LHCN-M2 (cell line): ENCODE results near the gene KCNK10. TPM values are rescaled to one million over a fixed set of nuclear protein-coding genes. Genes with fewer than 3 reads are reported as not detected.

ENCODE experiments used
- DNase-seq: peaks from one replicate; pipeline ENCODE4 v3.0.0-alpha.2; 2012; ENCODE audit warnings: low read depth
- polyA plus RNA-seq: library from polyadenylated mRNA; unstranded; fragments of >200 nt; gene quantifications from one replicate; pipeline ENCODE4 v1.2.1, GENCODE V29; 2012; ENCODE audit warnings: missing spikeins
- total RNA-seq: library from RNA; depleted of rRNA; stranded (reverse); fragments of >200 nt; gene quantifications from 2 replicates; pipeline ENCODE4 v1.2.3, GENCODE V29; 2014; rRNA removed

KCNK10 gene, protein sequence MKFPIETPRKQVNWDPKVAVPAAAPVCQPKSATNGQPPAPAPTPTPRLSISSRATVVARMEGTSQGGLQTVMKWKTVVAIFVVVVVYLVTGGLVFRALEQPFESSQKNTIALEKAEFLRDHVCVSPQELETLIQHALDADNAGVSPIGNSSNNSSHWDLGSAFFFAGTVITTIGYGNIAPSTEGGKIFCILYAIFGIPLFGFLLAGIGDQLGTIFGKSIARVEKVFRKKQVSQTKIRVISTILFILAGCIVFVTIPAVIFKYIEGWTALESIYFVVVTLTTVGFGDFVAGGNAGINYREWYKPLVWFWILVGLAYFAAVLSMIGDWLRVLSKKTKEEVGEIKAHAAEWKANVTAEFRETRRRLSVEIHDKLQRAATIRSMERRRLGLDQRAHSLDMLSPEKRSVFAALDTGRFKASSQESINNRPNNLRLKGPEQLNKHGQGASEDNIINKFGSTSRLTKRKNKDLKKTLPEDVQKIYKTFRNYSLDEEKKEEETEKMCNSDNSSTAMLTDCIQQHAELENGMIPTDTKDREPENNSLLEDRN
- not detected in 2 replicates for total RNA-seq
- not detected for polyA plus RNA-seq

DNA sequence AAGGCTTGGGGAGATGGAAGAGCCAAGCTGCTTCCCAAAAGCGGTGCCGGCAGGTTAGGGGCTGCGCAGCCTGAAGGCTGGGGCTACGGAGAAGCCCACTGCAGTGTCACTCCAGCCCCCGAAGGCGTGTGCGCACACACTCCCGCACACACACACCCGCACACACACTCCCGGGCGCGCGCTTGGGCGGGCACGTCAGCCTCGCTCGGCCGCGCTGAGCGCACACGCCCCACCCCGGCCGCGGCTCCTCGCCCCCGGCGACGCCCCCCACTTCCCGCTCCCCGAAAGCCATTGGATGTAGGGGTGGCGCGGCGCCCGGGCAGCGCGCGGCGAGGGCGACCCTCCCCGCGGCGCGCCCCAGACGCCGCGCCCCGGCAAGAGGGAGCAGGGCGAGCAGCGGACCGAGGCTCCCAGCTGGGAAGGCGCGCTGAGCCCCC is at the start of gene KCNK10:
Gene KCNK10 (minus strand): TSS at position 184 of the 437 bp plus-strand sequence. CDS start 471 bp downstream, outside the sequence.
- DNase-seq, result no peak

DNA sequence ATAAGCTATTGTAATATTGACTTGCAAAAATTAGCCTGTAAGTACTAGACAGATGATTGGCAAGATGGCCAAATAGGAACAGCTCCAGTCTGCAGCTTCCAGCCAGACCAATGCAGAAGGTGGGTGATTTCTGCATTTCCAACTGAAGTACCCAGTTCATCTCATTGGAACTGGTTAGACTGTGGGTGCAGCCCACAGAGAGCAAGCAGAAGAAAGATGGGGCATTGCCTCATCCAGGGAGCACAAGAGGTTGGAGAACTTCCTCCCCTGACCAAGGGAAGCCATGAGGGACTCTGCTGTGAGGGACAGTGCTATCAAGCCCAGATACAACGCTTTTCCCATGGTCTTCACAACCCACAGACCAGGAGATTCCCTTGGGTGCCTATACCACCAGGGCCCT is 46.4 kb upstream of the KCNK10 start:
- DNase-seq, result no peak

DNA sequence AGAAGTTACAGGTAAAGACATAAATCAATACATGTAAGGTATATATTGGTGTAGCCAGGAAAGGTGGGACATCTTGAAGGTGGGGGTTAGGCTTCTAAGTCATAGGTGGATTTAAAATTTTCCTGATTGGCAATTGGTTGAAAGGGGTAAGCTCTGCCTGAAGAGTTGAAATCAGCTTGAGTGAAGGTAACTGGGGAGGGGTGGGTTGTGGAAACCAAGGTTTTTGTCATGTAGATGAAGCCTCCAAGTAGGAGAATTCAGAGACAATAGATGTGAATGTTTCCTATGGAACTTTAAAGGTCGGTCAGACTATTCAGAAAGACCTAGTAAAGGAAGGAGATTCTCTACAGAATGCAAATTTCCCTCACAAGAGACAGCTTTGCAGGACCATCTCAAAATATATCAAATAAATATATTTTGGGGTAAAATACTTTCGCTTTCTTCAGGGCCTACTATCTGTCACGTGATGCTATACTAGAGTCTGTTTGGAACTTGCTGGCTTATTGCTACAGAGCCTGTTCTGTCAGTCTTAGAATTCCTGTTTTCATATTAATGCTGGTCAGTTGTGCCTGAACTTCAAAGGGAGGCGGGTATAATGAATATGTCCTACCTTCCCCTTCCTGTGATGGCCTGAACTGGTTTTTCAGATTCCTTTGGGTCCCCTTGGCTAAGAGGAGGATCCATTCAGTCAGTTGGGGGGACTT is 41.8 kb upstream of the KCNK10 start:
- no peak for DNase-seq

DNA sequence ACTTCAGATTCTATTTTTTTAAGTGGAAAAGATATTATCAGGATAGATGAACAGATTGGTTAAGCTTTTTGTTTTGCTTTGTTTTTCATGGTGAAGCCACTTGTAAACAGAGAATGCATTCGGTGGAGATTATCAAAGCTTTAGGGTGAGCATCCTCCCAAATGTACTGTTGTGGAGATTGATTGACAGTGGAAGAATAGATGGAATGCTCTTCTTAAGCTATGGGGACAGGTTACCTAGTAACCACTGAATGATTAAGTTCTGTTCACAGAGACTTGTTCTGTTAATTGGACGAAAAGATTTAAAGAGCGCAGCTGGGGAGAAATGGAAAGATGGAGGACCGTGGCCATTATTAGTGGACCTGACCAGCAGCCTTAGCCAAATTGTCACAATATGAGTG is 40.6 kb upstream of the KCNK10 start:
- no peak for DNase-seq

DNA sequence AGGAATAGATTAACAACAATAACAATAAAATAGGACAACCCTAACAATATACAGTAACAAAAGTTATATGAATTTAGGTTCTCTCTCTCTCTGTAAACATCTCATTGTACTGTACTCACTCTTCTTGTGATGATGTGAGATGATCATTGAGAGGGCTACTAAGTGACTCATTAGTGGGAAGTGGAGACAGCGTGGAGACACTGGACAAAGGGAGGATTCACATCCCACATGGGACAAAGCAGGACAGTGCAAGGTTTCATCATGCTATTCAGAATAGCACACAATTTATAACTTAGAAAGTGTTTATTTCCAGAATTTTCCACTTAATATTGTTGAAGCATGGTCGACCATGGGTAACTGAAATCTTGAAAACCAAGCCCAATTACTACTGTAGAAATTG is 36.4 kb upstream of the KCNK10 start:
- no peak for DNase-seq

DNA sequence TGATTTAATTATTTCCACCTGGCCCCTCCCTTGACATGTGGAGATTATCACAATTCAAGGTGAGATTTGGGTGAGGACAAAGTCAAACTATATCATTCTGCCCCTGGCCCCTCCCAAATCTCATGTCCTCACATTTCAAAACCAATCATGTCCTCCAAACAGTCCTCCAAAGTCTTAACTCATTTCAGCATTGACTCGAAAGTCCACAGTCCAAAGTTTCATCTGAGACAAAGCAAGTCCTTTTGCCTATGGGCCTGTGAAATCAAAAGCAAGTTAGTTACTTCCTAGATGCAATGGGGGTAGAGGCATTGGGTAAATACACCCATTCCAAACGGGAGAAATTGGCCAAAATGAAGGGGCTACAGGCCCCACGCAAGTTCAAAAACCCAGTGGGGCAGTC is 31.3 kb upstream of the KCNK10 start:
- DNase-seq, result no peak

DNA sequence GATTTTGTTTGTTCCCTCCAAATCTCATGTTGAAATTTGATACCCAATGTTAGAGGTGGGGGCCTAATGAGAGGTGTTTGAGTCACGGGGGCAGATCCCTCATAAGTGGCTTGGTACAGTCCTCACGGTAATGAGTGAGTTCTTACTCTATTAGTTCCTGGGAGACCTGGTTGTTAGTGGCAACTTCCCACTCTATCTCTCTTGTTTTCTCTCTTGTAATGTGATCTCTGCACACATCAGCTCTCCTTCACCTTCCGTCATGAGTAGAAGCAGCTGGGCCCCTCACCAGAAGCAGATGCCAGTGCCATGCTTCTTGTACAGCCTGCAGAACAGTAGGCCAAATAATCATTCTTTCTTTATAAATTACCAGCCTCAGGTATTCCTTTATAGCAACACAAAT is 29.6 kb upstream of the KCNK10 start:
- DNase-seq, result peak; percentile 16

DNA sequence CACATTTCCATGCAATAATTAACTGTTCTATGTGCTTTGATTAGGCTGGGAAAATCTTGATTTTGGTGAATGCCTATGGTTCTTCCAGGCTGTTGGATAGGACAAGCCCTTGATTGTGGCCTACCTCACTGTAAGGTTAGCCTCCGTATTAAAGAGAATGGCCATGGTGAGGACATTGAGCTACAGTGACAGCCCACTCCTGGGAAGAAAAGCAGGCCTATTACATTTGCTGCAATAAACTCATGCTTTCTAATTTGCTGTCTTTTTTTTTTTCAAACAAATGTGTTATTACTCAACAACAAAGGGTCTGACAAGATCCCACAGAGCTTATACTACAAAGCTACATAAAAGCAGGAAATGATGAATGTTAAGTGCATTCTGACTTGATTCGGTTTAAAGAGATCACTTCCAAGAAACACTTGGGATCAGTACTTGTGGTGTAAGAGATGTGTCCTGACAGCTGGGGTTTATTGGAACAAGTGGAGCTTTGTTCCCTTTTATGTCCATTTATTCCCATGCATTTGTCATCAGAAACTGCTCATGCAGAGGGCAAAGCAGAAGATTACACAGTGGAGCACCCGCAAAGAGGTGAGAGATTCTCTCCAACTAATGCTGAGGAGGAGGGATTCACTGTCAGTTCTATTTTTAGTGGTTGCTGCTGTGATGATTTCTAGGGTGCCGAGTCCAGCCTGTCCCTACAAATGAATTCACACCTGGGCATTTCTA is 29.1 kb upstream of the KCNK10 start:
- DNase-seq, result peak; percentile 79

DNA sequence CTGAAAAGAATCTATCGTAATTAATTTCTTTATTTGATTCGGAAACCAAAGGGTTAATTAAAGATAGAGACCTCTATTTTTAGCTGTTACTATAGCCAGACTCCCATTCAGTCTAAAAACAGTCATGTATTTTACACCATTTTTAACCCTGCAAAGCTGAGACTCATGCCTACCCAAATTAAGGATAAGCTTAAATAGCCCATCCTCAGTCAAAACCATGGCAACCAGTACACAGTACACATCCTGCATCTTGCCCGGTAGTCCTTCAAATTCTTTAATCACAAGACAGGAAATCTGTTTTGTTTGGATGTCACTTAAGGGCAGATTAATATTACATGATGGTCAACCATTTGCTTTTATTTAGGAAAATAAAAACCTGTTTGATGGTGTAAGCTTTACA is 25.5 kb upstream of the KCNK10 start:
- DNase-seq, result peak; percentile 3

DNA sequence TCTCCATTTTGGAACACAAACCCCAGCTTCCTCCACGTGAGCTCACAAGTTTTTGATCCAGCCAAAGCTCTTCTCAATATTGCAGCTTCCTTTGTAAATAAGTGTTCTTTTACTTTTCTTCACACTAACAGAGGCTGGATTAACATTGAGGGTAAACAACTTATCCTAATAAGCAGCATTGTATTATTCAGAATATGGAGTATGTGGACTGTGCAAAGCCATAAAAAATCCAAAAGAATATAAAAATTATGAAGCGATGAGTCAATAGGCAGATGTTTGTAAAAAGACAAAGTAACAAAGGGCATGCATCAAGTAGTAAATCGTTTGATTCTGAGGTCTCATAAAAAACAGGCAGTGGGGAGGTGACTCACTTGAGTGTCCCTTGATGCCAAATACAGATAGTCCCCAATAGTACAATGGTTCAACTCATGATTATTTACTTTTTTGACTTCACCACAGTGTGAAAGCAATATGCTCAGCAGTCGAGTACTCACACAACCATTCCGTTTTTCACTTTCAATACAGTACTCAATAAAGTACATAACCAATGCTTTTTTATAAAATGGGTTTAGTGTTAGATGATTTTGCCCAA is 23.1 kb upstream of the KCNK10 start:
- peak; percentile 43 for DNase-seq

DNA sequence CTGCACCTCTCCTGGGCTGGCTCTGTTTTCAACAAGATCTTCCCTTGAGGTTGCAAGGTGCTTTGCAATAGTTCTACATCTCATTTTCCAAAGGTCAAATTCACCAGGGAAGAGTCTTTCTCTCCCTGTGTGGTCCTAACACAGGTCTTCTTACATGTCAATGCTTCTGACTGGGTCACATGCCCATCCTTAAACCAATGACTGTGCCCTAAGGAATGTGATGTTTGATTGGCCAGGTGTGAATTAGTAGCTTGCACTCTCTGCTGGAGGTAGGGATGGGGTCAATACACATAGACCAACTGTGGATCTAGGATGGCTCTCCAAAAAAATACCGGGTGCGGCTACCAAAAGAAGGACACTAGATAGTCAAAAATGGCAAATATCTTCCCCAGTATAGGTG is 19.9 kb upstream of the KCNK10 start:
- no peak for DNase-seq

DNA sequence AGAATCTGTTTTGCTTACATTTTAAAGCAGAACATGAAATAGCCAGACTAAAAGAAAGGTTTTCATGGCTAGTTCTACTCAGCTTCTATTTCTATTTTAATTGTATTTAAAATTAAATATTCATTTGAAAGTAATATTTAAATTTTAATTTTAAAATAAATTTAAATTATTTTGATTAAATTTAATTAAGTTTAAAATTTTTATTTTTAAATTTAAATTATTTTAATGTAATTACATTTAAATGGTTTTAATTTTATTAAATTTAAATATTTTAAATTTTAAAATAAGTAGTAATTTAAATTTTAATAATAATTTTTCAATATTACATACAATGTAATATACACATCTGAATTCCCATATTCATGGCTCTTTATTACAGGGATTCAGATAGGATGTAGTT is 17.3 kb upstream of the KCNK10 start:
- DNase-seq, result no peak

DNA sequence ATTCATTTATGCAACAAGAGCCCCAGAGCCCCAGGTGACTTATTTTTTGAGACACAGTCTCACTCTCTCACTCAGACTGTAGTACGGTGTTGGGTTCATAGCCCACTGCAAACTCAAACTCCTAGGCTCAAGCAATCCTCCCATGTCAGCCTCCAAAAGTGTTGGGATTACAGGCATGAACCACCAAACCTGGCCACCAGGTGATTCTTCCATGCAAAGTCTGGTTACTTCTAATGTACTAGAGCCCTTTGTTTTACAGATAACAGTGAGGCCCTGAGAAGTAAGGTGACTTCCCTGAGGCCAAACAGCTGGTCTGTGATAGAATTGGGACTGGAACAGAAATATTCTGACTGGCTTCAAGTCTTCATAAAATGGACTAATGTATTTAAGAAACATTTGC is 10.0 kb upstream of the KCNK10 start:
- no peak for DNase-seq

DNA sequence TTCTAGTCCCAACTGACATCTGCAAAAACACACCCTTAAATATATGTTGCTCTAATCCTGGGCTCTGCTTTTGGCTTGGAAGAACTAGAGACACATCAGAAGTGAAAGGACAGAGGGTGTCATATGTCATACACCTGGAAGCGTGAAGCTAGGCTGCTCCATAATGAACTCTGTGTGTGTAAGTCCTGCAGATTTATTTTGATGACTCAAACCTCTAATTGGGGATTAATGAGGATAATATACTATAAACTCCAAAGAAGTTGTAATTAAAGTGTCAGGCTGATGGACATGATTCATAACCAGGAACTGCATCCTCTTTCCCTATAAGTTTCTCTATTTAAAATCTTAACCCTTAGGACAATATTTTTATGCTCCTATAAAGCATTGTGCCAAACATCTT is 4.4 kb upstream of the KCNK10 start:
- DNase-seq, result no peak

DNA sequence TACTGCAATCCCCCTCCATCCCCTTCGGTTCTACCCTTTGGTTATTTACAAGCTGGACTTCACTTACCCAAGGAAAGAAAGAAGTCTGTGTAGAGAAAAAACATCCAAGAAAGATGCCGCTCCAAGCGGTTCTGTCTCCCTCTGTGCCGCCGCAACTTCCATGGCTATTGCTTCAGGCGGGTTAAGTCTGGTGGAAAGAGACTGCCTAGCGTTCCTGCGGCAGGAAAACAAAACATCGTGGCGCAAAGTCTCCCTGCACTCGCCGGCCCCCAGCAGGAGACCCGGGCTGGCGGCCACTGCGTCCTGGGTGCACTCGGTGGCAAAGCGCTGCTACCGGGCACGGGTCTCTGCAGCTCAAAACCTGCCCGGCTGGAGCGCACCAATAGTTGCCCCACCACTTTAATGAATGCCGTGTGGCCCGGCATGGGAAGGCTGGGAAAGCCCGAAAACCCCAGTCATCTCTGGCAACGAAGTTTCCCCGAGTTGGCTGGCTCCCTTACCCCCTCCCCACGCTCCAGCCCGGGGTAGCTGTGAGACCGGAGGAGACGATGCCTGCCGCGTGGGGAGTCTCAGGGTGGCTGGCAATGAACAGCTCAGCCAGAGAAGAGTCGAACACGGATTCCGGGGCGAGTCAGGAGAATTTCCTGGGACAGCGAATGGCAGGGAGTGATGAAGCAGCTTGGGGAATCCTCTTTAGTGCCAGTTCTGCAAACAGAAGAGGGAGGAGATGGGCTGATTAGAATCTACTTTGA is 3.5 kb upstream of the KCNK10 start:
- no peak for DNase-seq

DNA sequence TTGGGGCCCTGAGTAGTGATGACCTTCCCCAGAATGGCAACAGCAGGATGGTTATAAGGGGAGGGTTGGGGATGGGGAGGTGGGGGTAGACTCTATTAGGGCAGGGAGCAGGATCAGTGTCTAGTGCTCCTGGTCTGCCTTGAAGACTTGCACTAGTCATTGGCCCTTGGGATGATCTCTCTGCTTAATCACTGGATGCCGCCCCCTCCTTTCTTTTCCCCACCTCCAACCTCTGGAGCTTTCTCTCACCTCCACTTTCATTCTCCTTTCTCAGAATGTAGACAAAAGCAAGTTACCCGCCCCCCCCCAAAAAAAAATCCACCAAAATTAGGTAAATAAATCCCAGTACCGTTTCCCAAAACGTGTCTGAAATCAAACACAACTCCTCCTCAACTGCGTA is 2.8 kb upstream of the KCNK10 start:
- DNase-seq, result no peak

DNA sequence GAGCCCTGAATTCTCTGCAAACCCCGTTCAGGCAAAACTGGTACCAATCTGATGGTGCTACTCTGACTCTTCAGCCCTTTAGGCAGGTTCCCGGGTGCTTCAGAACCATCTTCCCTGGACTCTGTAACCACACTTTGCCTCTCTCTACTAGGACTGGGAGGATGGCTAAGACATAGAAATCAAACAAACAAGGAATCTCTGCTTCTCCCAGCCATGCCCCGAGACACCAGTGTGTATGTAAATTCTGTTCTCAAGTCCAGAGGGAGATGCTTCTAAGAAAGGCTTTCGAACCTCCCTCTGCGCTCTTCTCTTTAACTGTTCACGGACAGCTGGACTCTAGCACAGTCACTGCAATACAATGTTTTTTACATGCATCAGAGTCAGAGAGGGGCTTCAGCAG is 1.9 kb upstream of the KCNK10 start:
- DNase-seq, result no peak

DNA sequence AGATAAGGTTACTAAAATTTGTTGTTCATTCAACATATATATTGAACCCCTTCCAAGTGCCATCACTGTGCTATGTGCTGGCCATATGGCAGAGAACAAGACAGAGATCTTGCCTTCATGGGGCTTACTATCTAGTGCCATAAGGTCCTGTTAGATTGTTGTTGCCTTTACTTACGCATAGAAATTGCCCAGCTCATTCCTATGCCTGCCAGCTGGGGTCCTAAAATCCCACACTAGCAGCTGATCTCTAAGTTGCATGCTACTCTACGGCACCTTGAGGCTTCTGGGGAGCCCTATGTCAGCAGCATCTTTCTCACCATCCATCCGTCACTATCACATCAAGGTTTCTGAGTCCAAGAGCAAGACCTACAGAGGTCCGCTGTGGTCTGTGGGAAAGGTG is 1.4 kb upstream of the KCNK10 start:
- DNase-seq, result no peak

DNA sequence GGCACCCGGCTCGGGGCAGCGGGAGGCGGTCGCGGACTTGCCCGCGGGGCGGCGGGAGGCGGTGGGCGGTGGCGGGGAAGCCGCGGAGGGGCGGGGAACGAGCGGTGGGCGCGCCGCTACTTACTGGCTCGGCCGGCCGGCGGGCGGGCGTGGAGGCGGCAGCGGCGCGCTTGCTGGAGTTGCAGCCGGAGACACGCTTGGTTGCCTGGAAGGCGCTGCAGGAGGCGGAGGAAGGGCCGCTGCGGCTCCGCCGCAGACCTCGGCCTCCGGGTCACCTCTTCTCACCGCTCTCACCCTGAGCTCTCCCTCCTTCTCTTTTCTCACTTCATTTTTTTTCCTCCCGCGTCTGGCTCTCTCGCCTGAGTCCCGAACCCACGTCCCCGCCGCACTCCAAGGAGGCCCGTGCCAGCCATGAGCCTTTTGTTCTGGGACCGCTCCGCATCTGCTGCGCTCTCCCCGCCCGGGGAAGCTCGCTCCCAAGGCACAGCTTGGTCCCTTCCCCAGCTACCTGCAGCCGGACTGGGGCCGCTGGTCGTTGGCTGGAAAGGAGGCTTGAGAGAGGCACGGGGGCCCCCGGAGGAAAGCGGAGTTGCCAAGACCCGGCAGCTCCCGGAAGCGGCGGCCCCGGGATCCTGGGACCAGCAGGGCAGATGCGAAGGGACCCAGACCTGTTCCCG is 592 bp upstream of the KCNK10 start:
- no peak for DNase-seq

DNA sequence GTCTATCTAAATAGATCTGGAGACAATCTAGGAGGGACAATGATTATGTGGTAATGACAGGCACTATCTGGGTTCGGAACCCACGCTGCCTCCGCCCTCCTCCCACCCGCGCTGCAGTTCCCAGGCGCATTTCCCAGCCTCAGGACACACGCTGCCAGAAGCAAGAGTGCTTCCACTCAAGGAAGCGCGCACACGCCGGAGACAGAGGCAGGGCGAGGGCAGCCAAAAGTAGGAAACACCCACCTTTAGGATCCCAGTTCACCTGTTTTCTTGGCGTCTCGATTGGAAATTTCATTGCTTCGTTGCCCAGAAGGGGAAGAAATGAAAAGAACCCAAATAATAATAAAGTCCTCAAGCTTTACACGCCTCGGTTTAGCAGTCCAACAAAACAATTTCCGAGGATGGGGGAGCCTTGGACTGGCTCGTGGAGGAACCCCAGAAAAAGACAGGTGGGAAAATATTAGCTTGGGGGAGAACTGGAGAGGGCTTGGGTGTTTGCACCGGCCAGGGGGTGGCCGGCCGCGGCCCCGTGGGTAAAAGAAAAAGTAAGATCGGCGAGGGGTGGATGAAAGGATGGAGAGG is 474 bp downstream of the KCNK10 start:
- DNase-seq, result no peak
